CD14-positive monocyte (primary cell): ENCODE results near the gene IL15. TPM values are rescaled to one million over a fixed set of nuclear protein-coding genes. Genes with fewer than 3 reads are reported as not detected.
A peak's percentile ranks its signal among the peaks of the same experiment; 100 is the strongest.

Source experiments
- DNase-seq, 3 donors: peaks; one replicate each; pipeline ENCODE4 v3.0.0-alpha.2; 2011 to 2022
- H2AFZ ChIP-seq: 2 replicates; pipeline ENCODE4 v1.6.0; 2012; ENCODE audit warnings: mild to moderate bottlenecking, low read depth, low read length, inconsistent platforms; ENCODE audit not compliant: insufficient read depth, poor library complexity, severe bottlenecking
- H3K27ac ChIP-seq, 2 donors: 1 replicate in 1 of 2; 2 replicates in 1 of 2; pipeline ENCODE4 v1.5.1; 2012 to 2013; ENCODE audit warnings: low read length in 2 of 2, control low read depth in 1 of 2, inconsistent platforms in 1 of 2, low read depth in 1 of 2, mild to moderate bottlenecking in 1 of 2
- H3K27me3 ChIP-seq, 2 donors: one replicate each; pipeline versions ENCODE4 v1.6.0 to v1.6.1; 2011 to 2013; ENCODE audit warnings: low read length in 2 of 2; ENCODE audit not compliant: control insufficient read depth in 2 of 2, insufficient read depth in 2 of 2
- H3K36me3 ChIP-seq, 2 donors: replicated peaks in 1 of 2; 1 replicate in 1 of 2; 2 replicates in 1 of 2; pipeline versions ENCODE4 v1.5.1 to v1.6.1; 2012 to 2013; ENCODE audit warnings: low read length in 2 of 2, control low read depth in 1 of 2, inconsistent platforms in 1 of 2, mild to moderate bottlenecking in 1 of 2; ENCODE audit not compliant: insufficient read depth in 2 of 2, control insufficient read depth in 1 of 2
- H3K4me1 ChIP-seq, 2 donors: 1 replicate in 1 of 2; 2 replicates in 1 of 2; pipeline versions ENCODE4 v1.5.1 to v1.6.1; 2012 to 2013; ENCODE audit warnings: low read length in 2 of 2, control low read depth in 1 of 2, inconsistent platforms in 1 of 2, mild to moderate bottlenecking in 1 of 2, moderate library complexity in 1 of 2; ENCODE audit not compliant: insufficient read depth in 2 of 2, control insufficient read depth in 1 of 2
- H3K4me2 ChIP-seq: replicated peaks from 2 replicates; pipeline ENCODE3; 2012; ENCODE audit warnings: low read length, moderate library complexity, mild to moderate bottlenecking; ENCODE audit not compliant: poor library complexity, severe bottlenecking; ENCODE audit errors: extremely low read depth
- H3K4me3 ChIP-seq, 3 experiments: fragments of 200-600 bp in 1 of 3; sonication (generic) in 1 of 3; replicated peaks in 1 of 3; 1 replicate in 2 of 3; 2 replicates in 1 of 3; pipeline ENCODE4 v1.5.1; 2011 to 2013; ENCODE audit warnings: low read length in 3 of 3, mild to moderate bottlenecking in 3 of 3, control low read depth in 2 of 3, low read depth in 2 of 3, inconsistent platforms in 1 of 3, moderate library complexity in 1 of 3
- H3K79me2 ChIP-seq: 2 replicates; pipeline ENCODE4 v1.6.0; 2012; ENCODE audit warnings: mild to moderate bottlenecking, control low read depth, inconsistent platforms, low read length, moderate library complexity; ENCODE audit not compliant: insufficient read depth
- H3K9ac ChIP-seq: 2 replicates; pipeline ENCODE4 v1.6.0; 2017; ENCODE audit warnings: low read length, mild to moderate bottlenecking; ENCODE audit not compliant: insufficient read depth, poor library complexity, severe bottlenecking
- H3K9me3 ChIP-seq, 2 donors: replicated peaks in 1 of 2; 1 replicate in 1 of 2; 2 replicates in 1 of 2; pipeline versions ENCODE4 v1.5.1 to v1.6.1; 2012 to 2013; ENCODE audit warnings: low read length in 2 of 2, control low read depth in 1 of 2; ENCODE audit not compliant: control insufficient read depth in 1 of 2, insufficient read depth in 1 of 2
- H4K20me1 ChIP-seq: 2 replicates; pipeline ENCODE4 v1.6.0; 2012; ENCODE audit warnings: mild to moderate bottlenecking, low read length, control low read depth, moderate library complexity; ENCODE audit not compliant: insufficient read depth
- H3K27ac Mint-ChIP-seq, 7 donors: one replicate each; pipeline ENCODE4 v1.8.0; 2020; ENCODE audit warnings: mild to moderate bottlenecking in 7 of 7, mixed read lengths in 7 of 7, moderate library complexity in 6 of 7, inconsistent platforms in 2 of 7
- H3K27me3 Mint-ChIP-seq, 3 donors: one replicate each; pipeline ENCODE4 v1.8.0; 2021 to 2022; ENCODE audit warnings: low read depth in 3 of 3, mild to moderate bottlenecking in 3 of 3, mixed read lengths in 3 of 3, moderate library complexity in 3 of 3, inconsistent platforms in 1 of 3
- H3K36me3 Mint-ChIP-seq, 2 donors: one replicate each; pipeline ENCODE4 v1.8.0; 2020; ENCODE audit warnings: mixed read lengths in 2 of 2, inconsistent platforms in 1 of 2, mild to moderate bottlenecking in 1 of 2
- H3K4me1 Mint-ChIP-seq: one replicate; pipeline ENCODE4 v1.8.0; 2020; ENCODE audit warnings: mild to moderate bottlenecking, mixed read lengths
- H3K4me3 Mint-ChIP-seq, 2 donors: one replicate each; pipeline ENCODE4 v1.8.0; 2020; ENCODE audit warnings: mild to moderate bottlenecking in 2 of 2, mixed read lengths in 2 of 2, moderate library complexity in 1 of 2
- H3K9me3 Mint-ChIP-seq, 7 donors: one replicate each; pipeline ENCODE4 v1.8.0; 2020 to 2022; ENCODE audit warnings: mixed read lengths in 7 of 7, mild to moderate bottlenecking in 6 of 7, moderate library complexity in 6 of 7, inconsistent platforms in 2 of 7
- WGBS: methylation state at CpG from one replicate; pipeline ENCODE4 v1.1.5; 2013; ENCODE audit warnings: missing lambda C conversion rate; ENCODE audit not compliant: insufficient coverage; 5-methylcytosine and 5-hydroxymethylcytosine counted together
- intact Hi-C, 2 donors: fragments of 100-400 bp; cut with micrococcal nuclease; formaldehyde crosslinking; loops; one replicate each; pipeline versions ENCODE4 v1.15.0 to v1.15.1; 2023
- polyA plus RNA-seq, 3 donors: library from polyadenylated mRNA; depleted of rRNA in 1 of 3; unstranded in 2 of 3; stranded (reverse) in 1 of 3; fragments of 300-500 nt in 2 of 3; fragments of >200 nt in 1 of 3; fragmentation: Illumina TruSeq in 2 of 3; gene quantifications; 1 replicate in 2 of 3; 2 replicates in 1 of 3; pipeline ENCODE4 v1.2.3, GENCODE V29; 2012 to 2021
- TF ChIP-seq, protein P1 (sequence below): fragments of 200-600 bp; IDR thresholded peaks from one replicate; pipeline ENCODE4 v1.8.0; 2022; ENCODE audit warnings: antibody characterized with exemption, mild to moderate bottlenecking

IL15 gene
- polyA plus RNA-seq, 3 donors: 22.1 to 34.3 (median 25.7) TPM

DNA sequence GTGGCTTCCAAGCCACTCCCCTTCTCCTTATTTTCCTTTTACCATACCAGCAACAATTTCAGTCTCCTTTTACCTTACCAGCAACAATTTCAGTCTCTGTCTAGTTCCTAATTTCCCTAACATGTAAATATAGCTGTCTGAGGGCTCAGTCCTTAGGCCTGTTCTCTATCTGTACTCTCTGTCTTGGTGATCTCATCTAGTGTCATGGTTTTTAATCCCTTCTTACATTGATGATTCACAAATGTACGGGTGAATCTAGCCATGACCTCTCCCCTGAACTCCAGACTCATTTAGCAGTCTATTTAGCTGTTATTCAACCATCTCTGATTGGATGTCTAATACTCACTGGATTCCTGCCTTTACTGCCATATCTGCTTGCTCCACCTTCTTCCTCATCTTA lies 7.2 kb downstream of the IL15 start:
- Histone ChIP-seq H3K4me2 (no peak overlapping the region), H3K27me3 (no peaks in the 10 kb centered on the region), H4K20me1 (peaks cover 40% of the 10 kb centered on the region), H3K9ac (no peak overlapping the region), H3K36me3 (no peaks in the 10 kb centered on the region), H3K4me3 (no peak overlapping the region), H3K79me2 (peaks cover 3% of the 10 kb centered on the region), H2AFZ (no peak overlapping the region), H3K9me3 (no peaks in the 10 kb centered on the region), H3K27ac (no peak overlapping the region), H3K4me1 (peaks cover 27 to 46% of the 10 kb centered on the region in 2 donors)
- DNase-seq: peak in 1 of 3 donors; percentile 34
- Mint-ChIP-seq H3K4me1 (peaks cover 60% of the 10 kb centered on the region), H3K27me3 (peaks cover 0 to 1% (median 0%) of the 10 kb centered on the region in 3 donors), H3K27ac (peak overlapping the region in 3 of 7 donors; percentile 56 to 61 (median 59)), H3K9me3 (peaks cover 0 to 3% (median 0%) of the 10 kb centered on the region in 7 donors), H3K36me3 (peaks cover 3 to 7% of the 10 kb centered on the region in 2 donors), H3K4me3 (no peak overlapping the region)
- WGBS: 75% methylated on average over 1 of the region's 1 CpG
- TF ChIP-seq, protein P1, sequence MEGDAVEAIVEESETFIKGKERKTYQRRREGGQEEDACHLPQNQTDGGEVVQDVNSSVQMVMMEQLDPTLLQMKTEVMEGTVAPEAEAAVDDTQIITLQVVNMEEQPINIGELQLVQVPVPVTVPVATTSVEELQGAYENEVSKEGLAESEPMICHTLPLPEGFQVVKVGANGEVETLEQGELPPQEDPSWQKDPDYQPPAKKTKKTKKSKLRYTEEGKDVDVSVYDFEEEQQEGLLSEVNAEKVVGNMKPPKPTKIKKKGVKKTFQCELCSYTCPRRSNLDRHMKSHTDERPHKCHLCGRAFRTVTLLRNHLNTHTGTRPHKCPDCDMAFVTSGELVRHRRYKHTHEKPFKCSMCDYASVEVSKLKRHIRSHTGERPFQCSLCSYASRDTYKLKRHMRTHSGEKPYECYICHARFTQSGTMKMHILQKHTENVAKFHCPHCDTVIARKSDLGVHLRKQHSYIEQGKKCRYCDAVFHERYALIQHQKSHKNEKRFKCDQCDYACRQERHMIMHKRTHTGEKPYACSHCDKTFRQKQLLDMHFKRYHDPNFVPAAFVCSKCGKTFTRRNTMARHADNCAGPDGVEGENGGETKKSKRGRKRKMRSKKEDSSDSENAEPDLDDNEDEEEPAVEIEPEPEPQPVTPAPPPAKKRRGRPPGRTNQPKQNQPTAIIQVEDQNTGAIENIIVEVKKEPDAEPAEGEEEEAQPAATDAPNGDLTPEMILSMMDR: no peak
- intact Hi-C loops: no loop called here

DNA sequence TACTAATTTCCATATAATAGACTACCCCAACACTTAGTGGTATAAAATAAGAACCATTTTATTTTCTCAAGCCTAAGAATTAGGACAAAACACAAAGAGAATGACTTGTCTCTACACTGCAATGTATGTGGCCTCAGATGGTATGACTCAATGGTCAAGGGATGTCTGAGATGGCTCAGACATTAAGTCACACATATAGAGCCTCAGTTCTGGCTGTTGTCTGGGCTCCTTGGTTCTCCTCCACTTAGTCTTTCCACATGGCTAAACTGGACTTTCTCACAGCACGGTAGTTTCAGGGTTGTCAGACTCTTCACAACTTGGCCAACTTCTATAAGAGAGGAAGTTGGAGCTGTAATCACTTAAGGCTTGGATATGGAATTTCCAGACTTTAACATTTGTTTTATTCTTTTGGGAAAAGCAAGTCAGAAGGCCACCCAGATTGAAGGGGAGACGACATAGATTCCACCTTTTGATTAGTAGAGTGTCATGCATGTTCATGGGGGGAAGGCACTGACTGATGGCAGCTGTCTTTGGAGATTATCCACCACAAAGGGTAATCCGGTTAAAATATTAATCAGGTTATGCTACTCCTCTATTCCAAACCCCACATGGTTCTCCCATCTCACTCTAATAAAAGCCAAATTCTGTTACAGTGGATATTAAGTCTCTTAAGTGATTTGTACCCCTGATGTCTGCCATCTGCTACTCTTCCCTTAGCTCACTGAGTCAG lies 9.4 kb downstream of the IL15 start:
- Mint-ChIP-seq H3K4me1 (peaks cover 45% of the 10 kb centered on the region), H3K4me3 (no peak overlapping the region), H3K36me3 (peaks cover 0 to 7% of the 10 kb centered on the region in 2 donors), H3K27me3 (peaks cover 0 to 1% (median 0%) of the 10 kb centered on the region in 3 donors), H3K9me3 (peaks cover 0 to 3% (median 0%) of the 10 kb centered on the region in 7 donors), H3K27ac (no peak overlapping the region)
- H3K4me1 ChIP-seq: peaks cover 14 to 32% of the 10 kb centered on the region in 2 donors
- TF ChIP-seq, protein P1: no peak
- H3K9ac ChIP-seq: no peak overlapping the region
- H2AFZ ChIP-seq: no peak overlapping the region
- no peak overlapping the region for H3K4me3 ChIP-seq
- H3K27me3 ChIP-seq: no peaks in the 10 kb centered on the region
- no peaks in the 10 kb centered on the region for H3K9me3 ChIP-seq
- H3K27ac ChIP-seq: no peak overlapping the region
- no peak overlapping the region for H3K4me2 ChIP-seq
- peaks cover 60% of the 10 kb centered on the region for H4K20me1 ChIP-seq
- WGBS: no CpG with 5 or more reads among the region's 3 CpGs
- intact Hi-C loops: no loop called here
- no peaks in the 10 kb centered on the region for H3K36me3 ChIP-seq
- DNase-seq: peak in 2 of 3 donors; percentile 25 to 38
- no peaks in the 10 kb centered on the region for H3K79me2 ChIP-seq
